Central memory CD4-positive, alpha-beta T cell (primary cell): Measurements from ENCODE around the gene HSD17B7.
"Not testable (repeated sequence)": the region's sequence is repeated elsewhere in the genome, so short reads cannot be mapped to it uniquely, and the experiment has no call there.

Experiments
- DNase-seq: peaks from one replicate; pipeline ENCODE4 v3.0.0; 2022

HSD17B7 gene

GRCh38 chr1:162812357-162812756, 21.9 kb downstream of the HSD17B7 start:
- not testable (repeated sequence) for DNase-seq

- not testable (repeated sequence) for DNase-seq
Measured at GRCh38 chr1:162818136-162818535, 27.6 kb downstream of the HSD17B7 start.

- DNase-seq: not testable (repeated sequence)
Measured at GRCh38 chr1:162818666-162819065, 28.2 kb downstream of the HSD17B7 start.

DNA sequence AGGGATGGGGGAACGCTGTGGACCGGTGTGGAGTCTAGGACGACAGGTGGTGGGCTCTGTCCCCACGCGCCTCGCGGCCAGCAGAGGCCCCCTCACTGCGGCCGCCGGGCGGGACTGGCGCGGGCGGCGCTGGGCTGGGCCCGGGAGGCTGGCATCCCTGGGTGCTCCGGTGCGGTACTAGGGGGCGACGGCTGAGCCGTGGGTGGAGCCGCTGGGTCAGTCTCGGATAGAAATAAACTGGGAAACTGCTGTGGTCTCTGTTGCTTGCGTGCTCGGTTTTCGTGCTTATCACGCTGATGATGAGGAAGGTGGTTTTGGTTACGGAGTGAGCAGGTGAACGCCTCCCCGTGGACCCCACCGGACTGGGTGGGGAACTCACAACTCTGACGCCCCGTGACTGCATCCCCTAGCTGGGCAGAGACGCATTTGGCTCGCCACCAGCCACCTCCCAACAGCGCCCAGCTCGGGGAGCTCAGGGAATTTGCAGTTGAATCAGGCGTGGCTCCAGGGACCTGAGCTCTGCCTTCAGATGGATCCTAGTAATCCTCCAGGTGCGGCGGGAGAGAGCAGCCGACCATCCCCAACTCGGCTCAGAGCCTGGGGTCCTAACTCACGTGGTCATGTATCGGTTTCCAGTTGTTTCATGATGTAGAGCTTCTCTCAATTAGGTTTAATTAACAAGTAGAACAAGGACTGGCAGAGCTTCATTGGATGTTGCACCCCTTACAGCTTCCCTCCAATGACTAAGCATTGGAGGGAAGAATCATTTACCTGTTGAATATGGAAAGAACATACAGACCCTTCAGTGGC, 32.1 kb downstream of the HSD17B7 start:
- DNase-seq: no peak

DNA sequence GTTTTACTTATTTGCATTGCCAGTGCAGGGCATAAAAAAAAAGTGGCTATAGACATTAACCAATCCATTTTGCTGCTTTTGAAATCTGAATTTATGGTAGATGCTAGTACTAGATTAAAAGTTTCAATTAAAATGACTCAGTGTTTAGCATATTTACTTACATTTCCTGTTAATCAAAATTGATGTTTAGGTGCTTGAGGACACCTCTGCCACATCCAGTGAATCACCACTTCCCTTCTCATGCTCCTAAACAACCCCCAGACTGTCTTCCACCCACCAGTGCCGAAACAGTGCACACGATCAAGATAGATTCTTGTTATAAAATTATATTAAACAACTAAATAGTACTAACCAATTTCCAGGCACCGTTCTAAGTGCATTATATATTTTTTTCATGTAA, 32.7 kb downstream of the HSD17B7 start:
- no peak for DNase-seq

GRCh38 chr1:162823771-162824525, 33.4 kb downstream of the HSD17B7 start:
- no peak for DNase-seq

DNA sequence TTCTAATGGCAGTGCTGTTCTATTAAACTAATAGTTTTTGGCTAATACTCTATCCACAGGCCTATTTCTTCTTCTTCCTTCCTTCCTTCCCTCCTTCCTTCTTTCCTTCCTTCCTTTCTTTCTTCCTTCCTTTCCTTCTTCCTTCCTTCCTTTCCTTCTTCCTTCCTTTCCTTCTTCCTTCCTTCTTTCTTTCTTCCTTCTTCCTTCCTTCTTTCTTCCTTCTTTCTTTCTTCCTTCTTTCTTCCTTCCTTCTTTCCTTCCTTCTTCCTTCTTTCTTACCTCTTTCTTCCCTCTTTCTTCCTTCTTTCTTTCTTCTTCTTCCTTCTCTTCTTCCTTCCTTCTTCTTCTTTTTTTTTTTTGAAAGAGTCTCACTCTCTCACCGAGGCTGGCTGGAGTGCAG, 38.8 kb downstream of the HSD17B7 start:
- no peak for DNase-seq

DNA sequence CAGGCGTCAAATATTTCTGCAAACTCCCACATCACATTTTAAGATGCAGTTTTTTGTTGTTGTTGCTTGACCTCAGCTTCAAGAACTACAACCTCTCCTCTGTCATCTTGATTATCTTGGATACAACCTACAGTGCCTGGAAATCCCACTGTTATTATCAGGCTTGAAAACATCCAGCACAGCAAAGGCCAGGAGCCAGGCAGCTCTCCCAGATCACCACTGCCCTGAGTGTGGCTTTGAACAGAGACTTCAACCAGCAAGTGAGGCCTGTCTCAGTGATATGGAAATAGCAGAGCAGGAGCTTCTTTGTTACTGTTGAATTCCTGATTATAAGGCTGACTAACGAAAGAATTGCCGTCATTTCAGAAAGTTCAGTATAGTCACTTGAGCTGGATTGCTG, 42.0 kb downstream of the HSD17B7 start:
- DNase-seq: no peak

DNA sequence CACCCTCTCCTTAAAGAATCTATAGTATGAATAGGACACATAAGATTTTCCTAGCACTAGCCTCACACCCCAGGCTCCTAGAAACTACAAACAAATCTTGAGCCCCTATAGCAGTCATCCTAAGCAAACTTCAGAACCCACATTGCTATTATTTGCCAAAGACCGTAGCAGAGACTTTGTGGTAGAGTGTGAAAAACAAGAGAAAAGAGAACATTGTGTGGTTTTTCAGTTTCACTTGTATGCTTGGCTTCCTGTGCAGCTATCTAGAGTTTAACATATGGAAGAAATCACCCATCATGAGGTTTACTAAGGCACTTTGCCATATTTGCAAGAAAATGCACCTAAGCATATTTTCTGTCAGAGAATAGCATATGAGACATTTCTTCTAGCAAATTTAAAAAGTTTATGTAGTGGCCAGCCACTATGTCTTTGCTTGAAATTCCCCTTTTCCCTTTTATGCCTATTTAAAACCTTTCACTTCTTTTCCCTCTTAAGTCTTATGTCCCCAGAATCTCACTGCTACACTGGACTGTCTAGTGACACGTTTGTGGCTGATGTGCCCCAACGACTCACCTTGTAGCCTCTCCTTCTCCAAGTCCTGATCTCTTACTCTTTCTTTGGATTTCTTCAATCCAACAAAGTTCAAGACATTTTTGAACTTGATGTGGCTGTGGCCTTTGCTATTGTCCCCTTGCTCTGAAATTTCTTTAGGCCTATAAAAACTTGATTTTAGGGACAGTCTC, 44.8 kb downstream of the HSD17B7 start:
- no peak for DNase-seq

- DNase-seq: no peak
Measured at GRCh38 chr1:162838863-162839262, 48.4 kb downstream of the HSD17B7 start.

DNA sequence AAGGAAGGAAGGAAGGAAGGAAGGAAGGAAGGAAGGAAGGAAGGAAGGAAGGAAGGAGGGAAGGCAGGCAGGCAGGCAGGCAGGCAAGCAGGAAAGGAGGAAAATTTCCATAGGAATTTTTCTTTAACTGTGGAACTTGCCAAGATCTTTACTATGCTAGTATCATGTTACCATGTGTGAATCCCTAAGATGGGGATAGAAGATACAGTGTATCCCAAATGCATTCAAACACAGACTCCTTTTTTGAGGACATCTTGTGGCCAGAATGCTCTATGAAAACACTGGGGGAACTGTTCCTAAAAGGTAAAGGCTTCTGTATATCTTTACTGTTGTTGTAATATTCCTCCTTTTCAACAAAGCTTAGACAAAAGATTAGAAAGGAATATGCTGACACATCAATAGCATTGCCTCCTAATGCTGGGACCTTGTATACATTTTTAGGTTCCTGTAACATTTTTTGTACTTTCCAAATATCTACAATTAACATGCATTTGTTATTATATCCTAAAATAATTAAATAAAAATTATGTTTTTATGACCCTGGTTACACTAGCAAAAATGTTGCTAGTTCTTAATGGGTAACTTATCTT, 49.8 kb downstream of the HSD17B7 start:
- no peak for DNase-seq

- DNase-seq: no peak
Measured at GRCh38 chr1:162844153-162844552, 53.7 kb downstream of the HSD17B7 start.

GRCh38 chr1:162846256-162847212, 56.0 kb downstream of the HSD17B7 start:
- no peak for DNase-seq

DNA sequence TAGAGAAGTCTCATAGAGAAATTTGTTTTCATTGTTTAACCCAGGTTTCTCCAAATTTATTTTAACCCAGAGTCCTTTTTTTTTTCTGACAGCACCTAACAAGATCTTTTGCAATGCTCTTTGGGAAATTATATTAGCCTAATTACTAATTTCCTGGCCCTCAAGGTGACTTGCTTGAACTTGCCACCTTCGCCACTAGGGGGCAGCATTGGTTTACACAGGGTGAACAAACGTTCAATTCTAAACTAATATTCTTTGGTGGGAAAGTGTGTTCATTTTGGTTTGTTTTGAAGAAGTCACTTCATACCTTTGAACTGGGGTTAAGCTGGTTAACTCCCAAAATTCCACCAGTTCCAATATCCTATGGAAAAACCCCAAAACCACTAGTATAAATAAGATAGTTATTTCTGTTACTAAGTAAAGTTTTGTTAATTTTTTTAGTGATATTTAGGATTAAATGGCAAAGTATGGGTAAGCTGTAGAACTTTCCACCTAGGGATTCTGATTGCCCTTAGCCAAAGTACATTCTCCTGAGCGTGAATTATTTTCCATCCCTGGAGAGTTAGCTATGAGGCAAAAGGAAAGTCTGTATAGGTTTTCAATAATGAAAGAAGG, 57.4 kb downstream of the HSD17B7 start:
- DNase-seq: peak; percentile 48

GRCh38 chr1:162849711-162850110, 59.2 kb downstream of the HSD17B7 start:
- DNase-seq: no peak

GRCh38 chr1:162851341-162851740, 60.8 kb downstream of the HSD17B7 start:
- no peak for DNase-seq

GRCh38 chr1:162854245-162854882, 63.9 kb downstream of the HSD17B7 start:
- peak; percentile 27 for DNase-seq

GRCh38 chr1:162855461-162856150, 65.1 kb downstream of the HSD17B7 start:
- DNase-seq: no peak

- no peak for DNase-seq
Measured at GRCh38 chr1:162856260-162856659, 65.8 kb downstream of the HSD17B7 start.

- no peak for DNase-seq
Measured at GRCh38 chr1:162857850-162858249, 67.3 kb downstream of the HSD17B7 start.
